Osteocyte (in vitro differentiated cells): ENCODE data around the gene LBX2. TPM values are rescaled to one million over a fixed set of nuclear protein-coding genes. Genes with fewer than 3 reads are reported as not detected.

ENCODE experiments used
- DNase-seq: peaks from one replicate; pipeline ENCODE4 v3.0.0; 2021; ENCODE audit warnings: mixed read lengths; ENCODE audit not compliant: unreplicated experiment; ENCODE audit errors: extremely low spot score
- H3K27ac Mint-ChIP-seq: one replicate; pipeline ENCODE4 v1.8.0; 2021; ENCODE audit warnings: mild to moderate bottlenecking, mixed read lengths; ENCODE audit not compliant: unreplicated experiment
- H3K27me3 Mint-ChIP-seq: one replicate; pipeline ENCODE4 v1.8.0; 2021; ENCODE audit warnings: mixed read lengths; ENCODE audit not compliant: unreplicated experiment
- H3K36me3 Mint-ChIP-seq: one replicate; pipeline ENCODE4 v1.8.0; 2021; ENCODE audit warnings: mixed read lengths; ENCODE audit not compliant: unreplicated experiment
- H3K4me1 Mint-ChIP-seq: one replicate; pipeline ENCODE4 v1.8.0; 2021; ENCODE audit warnings: mixed read lengths; ENCODE audit not compliant: unreplicated experiment
- H3K4me3 Mint-ChIP-seq: one replicate; pipeline ENCODE4 v1.8.0; 2021; ENCODE audit warnings: mild to moderate bottlenecking, moderate library complexity, mixed read lengths; ENCODE audit not compliant: unreplicated experiment
- H3K9me3 Mint-ChIP-seq: one replicate; pipeline ENCODE4 v1.8.0; 2021; ENCODE audit warnings: mixed read lengths; ENCODE audit not compliant: unreplicated experiment
- total RNA-seq: library from RNA; stranded (reverse); gene quantifications from 2 replicates; pipeline ENCODE4 v1.2.1, GENCODE V29; 2021
- TF ChIP-seq, protein P1 (sequence below): fragments of 200-600 bp; sonication (generic); IDR thresholded peaks from 2 replicates; pipeline ENCODE4 v1.5.0; 2021; ENCODE audit warnings: antibody characterized with exemption, mild to moderate bottlenecking, moderate library complexity

Gene LBX2
- total RNA-seq, 1 donor from 2014 or later, result 1.0 TPM

- peaks cover 4% of the 10 kb centered on the region for H3K36me3 Mint-ChIP-seq
- peaks cover 71% of the 10 kb centered on the region for H3K27me3 Mint-ChIP-seq
- TF ChIP-seq, protein P1, sequence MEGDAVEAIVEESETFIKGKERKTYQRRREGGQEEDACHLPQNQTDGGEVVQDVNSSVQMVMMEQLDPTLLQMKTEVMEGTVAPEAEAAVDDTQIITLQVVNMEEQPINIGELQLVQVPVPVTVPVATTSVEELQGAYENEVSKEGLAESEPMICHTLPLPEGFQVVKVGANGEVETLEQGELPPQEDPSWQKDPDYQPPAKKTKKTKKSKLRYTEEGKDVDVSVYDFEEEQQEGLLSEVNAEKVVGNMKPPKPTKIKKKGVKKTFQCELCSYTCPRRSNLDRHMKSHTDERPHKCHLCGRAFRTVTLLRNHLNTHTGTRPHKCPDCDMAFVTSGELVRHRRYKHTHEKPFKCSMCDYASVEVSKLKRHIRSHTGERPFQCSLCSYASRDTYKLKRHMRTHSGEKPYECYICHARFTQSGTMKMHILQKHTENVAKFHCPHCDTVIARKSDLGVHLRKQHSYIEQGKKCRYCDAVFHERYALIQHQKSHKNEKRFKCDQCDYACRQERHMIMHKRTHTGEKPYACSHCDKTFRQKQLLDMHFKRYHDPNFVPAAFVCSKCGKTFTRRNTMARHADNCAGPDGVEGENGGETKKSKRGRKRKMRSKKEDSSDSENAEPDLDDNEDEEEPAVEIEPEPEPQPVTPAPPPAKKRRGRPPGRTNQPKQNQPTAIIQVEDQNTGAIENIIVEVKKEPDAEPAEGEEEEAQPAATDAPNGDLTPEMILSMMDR, result no peak
- no peak overlapping the region for H3K27ac Mint-ChIP-seq
- H3K9me3 Mint-ChIP-seq, result no peaks in the 10 kb centered on the region
- no peak overlapping the region for H3K4me3 Mint-ChIP-seq
- DNase-seq, result no peak
- peaks cover 19% of the 10 kb centered on the region for H3K4me1 Mint-ChIP-seq
Measured at GRCh38 chr2:74512744-74513604, 13.6 kb upstream of the LBX2 start.

DNA sequence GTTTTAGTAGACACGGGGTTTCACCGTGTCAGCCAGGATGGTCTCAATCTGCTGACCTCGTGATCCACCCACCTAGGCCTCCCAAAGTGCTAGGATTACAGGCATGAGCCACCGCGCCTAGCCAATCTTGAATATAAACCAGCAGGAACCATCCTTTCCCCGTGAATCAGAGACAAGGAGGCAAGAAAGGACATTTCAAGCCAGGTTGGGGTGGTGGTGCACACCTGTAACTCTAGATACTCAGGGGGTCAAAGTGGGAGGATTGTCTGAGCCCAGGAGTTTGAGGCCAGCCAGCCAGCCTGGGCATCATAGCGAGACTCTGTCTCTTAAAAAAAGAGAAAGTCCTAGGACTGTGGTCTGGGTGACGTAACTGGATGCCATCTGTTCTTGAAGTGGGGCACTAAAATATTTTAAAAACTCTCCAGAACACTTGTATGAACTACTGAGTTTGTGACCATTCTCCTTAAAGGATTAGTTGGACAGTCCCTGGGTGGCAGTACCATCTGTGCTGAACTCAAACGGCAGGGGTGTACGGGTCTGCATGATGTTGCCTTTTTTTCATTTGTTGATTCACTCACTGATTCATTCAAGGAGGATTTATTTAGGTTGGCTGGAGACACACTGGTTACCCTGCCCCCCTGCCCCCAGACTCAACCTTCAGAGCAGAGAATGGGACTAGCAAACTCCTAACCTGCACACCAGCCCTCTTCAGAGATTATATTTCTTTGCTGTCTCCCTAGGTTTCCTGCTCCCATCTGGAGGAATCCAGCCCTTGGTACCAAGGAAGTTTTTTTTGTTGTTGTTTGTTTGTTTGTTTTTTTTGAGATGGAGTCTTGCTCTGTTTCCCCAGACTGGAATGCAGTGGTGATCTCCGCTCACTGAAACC, 11.9 kb upstream of the LBX2 start:
- Mint-ChIP-seq H3K4me1 (peaks cover 27% of the 10 kb centered on the region), H3K4me3 (no peak overlapping the region), H3K9me3 (no peaks in the 10 kb centered on the region), H3K27ac (no peak overlapping the region), H3K27me3 (peaks cover 56% of the 10 kb centered on the region), H3K36me3 (peaks cover 8% of the 10 kb centered on the region)
- TF ChIP-seq, protein P1, result no peak
- no peak for DNase-seq

- DNase-seq, result no peak
- peaks cover 50% of the 10 kb centered on the region for H3K27me3 Mint-ChIP-seq
- H3K4me3 Mint-ChIP-seq, result no peak overlapping the region
- no peak overlapping the region for H3K27ac Mint-ChIP-seq
- peaks cover 35% of the 10 kb centered on the region for H3K4me1 Mint-ChIP-seq
- TF ChIP-seq, protein P1, result no peak
- peaks cover 9% of the 10 kb centered on the region for H3K36me3 Mint-ChIP-seq
- no peaks in the 10 kb centered on the region for H3K9me3 Mint-ChIP-seq
Measured at GRCh38 chr2:74510272-74510671, 10.9 kb upstream of the LBX2 start.

DNA sequence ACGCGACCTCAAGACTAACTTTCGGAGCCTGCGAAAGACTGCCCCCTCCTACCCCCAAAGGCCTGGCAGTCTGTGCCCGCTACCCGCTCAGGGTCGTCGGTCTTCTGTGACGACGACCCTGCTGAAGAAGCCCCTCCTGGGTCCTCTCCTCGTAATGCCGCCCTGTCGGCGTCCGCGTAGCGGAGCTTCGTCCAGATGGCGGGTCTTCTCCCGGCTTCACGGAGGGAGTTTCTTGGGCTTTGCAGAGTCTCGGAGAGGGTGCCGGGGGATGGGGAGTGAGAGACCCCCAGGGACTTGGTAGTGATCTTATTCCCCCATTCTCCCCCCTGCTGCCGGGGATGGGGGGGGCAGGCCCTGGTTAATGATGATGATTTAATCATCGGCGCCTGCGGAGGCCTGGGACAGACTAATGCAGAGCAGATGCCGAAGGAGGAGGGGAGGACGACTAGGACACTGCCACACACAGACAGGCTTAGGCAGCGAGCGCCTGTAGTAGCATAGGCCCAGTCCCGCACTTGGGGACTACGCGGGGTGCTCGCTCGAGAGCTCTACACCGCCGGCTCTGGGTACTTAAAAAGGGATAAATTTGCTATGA, 8.6 kb upstream of the LBX2 start:
- peaks cover 20% of the 10 kb centered on the region for H3K36me3 Mint-ChIP-seq

More for the DNA sequence above, 8.6 kb upstream of the LBX2 start:
- peak overlapping the region; percentile 98 for H3K4me3 Mint-ChIP-seq
- peaks cover 52% of the 10 kb centered on the region for H3K4me1 Mint-ChIP-seq
- H3K9me3 Mint-ChIP-seq, result no peaks in the 10 kb centered on the region
- TF ChIP-seq, protein P1, result no peak
- peak overlapping the region; percentile 100 for H3K27ac Mint-ChIP-seq
- no peak for DNase-seq
- H3K27me3 Mint-ChIP-seq, result peaks cover 41% of the 10 kb centered on the region
